Lower leg skin (tissue), 4 donors: ENCODE measurements around the gene ABCC5. TPM values are rescaled to one million over a fixed set of nuclear protein-coding genes. Genes with fewer than 3 reads are reported as not detected.
"Not testable (repeated sequence)": the region's sequence is repeated elsewhere in the genome, so short reads cannot be mapped to it uniquely, and the experiment has no call there.

Experiments used
- DNase-seq, 2 donors: peaks; one replicate each; pipeline ENCODE4 v3.0.0-alpha.2; 2019; ENCODE audit warnings: low spot score in 2 of 2
- H3K4me3 ChIP-seq: fragments of 200-600 bp; sonication (generic); 2 replicates; pipeline ENCODE4 v1.5.1; 2017; ENCODE audit warnings: mild to moderate bottlenecking, low read depth; ENCODE audit not compliant: poor library complexity, severe bottlenecking
- CTCF ChIP-seq, 3 donors: fragments of 450-650 bp; IDR thresholded peaks; one replicate each; pipeline ENCODE4 v1.5.1; 2016; ENCODE audit warnings: antibody characterized with exemption in 3 of 3, mild to moderate bottlenecking in 3 of 3, moderate library complexity in 2 of 3
- POLR2A ChIP-seq, 2 donors: fragments of 450-650 bp; IDR thresholded peaks; one replicate each; pipeline ENCODE4 v1.6.1; 2016 to 2017; ENCODE audit warnings: antibody characterized with exemption in 2 of 2, mild to moderate bottlenecking in 1 of 2, moderate library complexity in 1 of 2
- WGBS, 2 donors: methylation state at CpG; one replicate each; pipeline ENCODE4 v1.1.5; 2018; 5-methylcytosine and 5-hydroxymethylcytosine counted together
- intact Hi-C: fragments of 100-400 bp; cut with DNase I; formaldehyde crosslinking; loops from one replicate; pipeline ENCODE4 v1.15.0; 2023; ENCODE audit warnings: low total_unique reads
- microRNA counts, 2 donors: library from miRNA; unstranded; fragments of <30 nt; microRNA quantifications; one replicate each; lab custom pipeline; 2016
- microRNA-seq, 2 donors: library from miRNA; unstranded; fragments of <30 nt; microRNA quantifications; one replicate each; pipeline ENCODE4, GENCODE V29; 2016; ENCODE audit warnings: borderline replicate concordance in 2 of 2, borderline number of aligned reads in 1 of 2
- total RNA-seq, 4 donors: library from RNA; depleted of rRNA; stranded (reverse); fragments of >200 nt; gene quantifications; one replicate each; pipeline ENCODE4 v1.1.0, GENCODE V29; 2016

The ABCC5 gene
- total RNA-seq, 4 donors from 2014 or later, result 8.9 to 14.3 (median 11.9) TPM

GRCh38 chr3:183878071-183878470, 139.6 kb downstream of the ABCC5 start:
- no peak overlapping the region for H3K4me3 ChIP-seq
- WGBS, 2 donors, result 82 to 91% methylated on average over 8 of the region's 8 CpGs
- TF ChIP-seq POLR2A (IDR thresholded peaks at IDR 0.05), result no peak
- no peak for TF ChIP-seq CTCF (IDR thresholded peaks at IDR 0.05)
- DNase-seq, result peak; percentile 39 to 80
- intact Hi-C loops, result no loop called here

DNA sequence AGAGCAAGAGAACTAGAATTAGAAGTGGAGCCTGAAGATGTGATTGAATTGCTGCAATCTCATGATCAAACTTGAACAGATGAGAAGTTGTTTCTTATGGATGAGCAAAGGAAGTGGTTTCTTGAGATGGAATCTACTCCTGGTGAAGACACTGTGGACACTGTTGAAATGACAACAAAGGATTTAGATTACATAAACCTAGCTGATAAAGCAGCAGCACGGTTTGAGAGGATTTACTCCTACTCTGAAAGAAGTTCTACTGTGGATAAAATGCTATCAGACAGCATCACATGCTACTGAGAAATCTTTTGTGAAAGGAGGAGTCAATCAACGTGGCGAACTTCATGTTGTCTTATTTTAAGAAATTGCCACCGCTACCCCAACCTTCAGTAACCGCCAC, 140.5 kb downstream of the ABCC5 start:
- H3K4me3 ChIP-seq, intact Hi-C loops, DNase-seq: not testable (repeated sequence)
- WGBS, 2 donors, result 83 to 86% methylated on average over 5 of the region's 5 CpGs

DNA sequence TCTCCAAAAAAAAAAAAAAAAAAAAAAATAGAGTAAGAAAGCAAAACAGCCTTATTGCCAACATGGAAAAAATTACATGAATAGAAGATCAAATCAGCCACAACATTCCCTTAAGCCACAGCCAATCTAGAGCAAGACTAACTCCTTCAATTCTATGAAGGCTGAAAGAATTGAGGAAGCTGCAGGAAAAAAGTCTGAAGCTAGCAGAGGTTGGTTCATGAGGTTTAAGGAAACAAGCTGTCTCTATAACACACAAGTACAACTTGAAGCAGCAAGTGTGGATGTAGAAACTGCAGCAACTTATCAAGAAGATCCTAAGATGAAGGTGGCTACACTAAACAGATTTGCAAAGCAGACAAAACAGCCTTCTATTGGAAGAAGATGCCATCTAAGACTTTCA, 142.3 kb downstream of the ABCC5 start:
- TF ChIP-seq POLR2A (IDR thresholded peaks at IDR 0.05) (no peak), CTCF (IDR thresholded peaks at IDR 0.05) (no peak)
- H3K4me3 ChIP-seq, result no peak overlapping the region
- no peak for DNase-seq
- intact Hi-C loops, result no loop called here

- no peak for TF ChIP-seq POLR2A (IDR thresholded peaks at IDR 0.05)
- TF ChIP-seq CTCF (IDR thresholded peaks at IDR 0.05), result no peak
- no peak overlapping the region for H3K4me3 ChIP-seq
- no peak for DNase-seq
- intact Hi-C loops, result no loop called here
- 91 to 97% methylated on average over 3 of the region's 3 CpGs for WGBS, 2 donors
Measured at GRCh38 chr3:183873914-183874313, 143.8 kb downstream of the ABCC5 start.

GRCh38 chr3:183871541-183871940, 146.1 kb downstream of the ABCC5 start:
- TF ChIP-seq POLR2A (IDR thresholded peaks at IDR 0.05) (no peak), CTCF (IDR thresholded peaks at IDR 0.05) (no peak)
- intact Hi-C loops, result no loop called here
- DNase-seq, result no peak
- WGBS, 2 donors, result 49 to 69% methylated on average over 2 of the region's 2 CpGs
- H3K4me3 ChIP-seq, result no peak overlapping the region

DNA sequence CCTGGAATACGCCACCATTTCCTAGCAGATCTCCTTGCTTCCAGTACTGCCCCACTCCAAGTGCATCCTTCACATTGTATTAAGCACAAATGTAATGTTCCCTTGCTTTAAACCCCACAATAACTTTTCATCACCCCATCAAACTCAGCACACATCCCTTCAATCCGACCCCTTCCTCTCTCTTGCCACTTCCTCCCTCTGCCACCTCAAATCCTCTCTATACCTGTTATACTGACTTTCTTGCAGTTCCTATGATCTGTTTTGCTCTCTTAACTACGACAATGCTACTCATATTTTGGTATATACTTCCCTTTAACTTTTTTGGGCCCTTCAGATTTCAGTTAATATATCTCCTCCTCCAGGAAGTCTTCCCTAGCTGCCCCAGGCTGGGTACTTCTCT, 147.1 kb downstream of the ABCC5 start:
- 89 to 96% methylated on average over 3 of the region's 3 CpGs for WGBS, 2 donors

More for the DNA sequence above, 147.1 kb downstream of the ABCC5 start:
- DNase-seq, result no peak
- no peak for TF ChIP-seq POLR2A (IDR thresholded peaks at IDR 0.05)
- TF ChIP-seq CTCF (IDR thresholded peaks at IDR 0.05), result no peak
- intact Hi-C loops, result no loop called here
- no peak overlapping the region for H3K4me3 ChIP-seq

MicroRNAs encoded within 50 kb of the gene (microRNA counts, 767-probe panel; counts per million panel counts)
- 0 to 358 counts per million in 2 donors for microRNA hsa-miR-4448 (lab: Ali Mortazavi, UCI)

Small RNAs within 50 kb of the gene (microRNA-seq; reads per million reads assigned to microRNA genes)
- gene MIR4448, result 0 reads per million in 2 donors

Other genes starting within 250 kb of the ABCC5 start
- 10 to 100 TPM in 2 of 4 donors, 1 to 10 TPM in 2; 2.6 to 19.2 (median 11.7) TPM for gene MAP6D1, start 192.3 kb downstream of the ABCC5 start, total RNA-seq
- gene PARL, start 133.0 kb downstream of the ABCC5 start, total RNA-seq, result 10 to 100 TPM; 19.5 to 40.5 (median 22.3) TPM
- not detected for gene HTR3D, start 13.9 kb upstream of the ABCC5 start, total RNA-seq
- not detected for gene HTR3C, start 35.2 kb upstream of the ABCC5 start, total RNA-seq
- gene HTR3E, start 79.2 kb upstream of the ABCC5 start, total RNA-seq, result not detected
- gene EIF2B5, start 117.5 kb upstream of the ABCC5 start, total RNA-seq, result 10 to 100 TPM; 36.5 to 52.5 (median 40.1) TPM
- gene DVL3, start 137.5 kb upstream of the ABCC5 start, total RNA-seq, result 10 to 100 TPM; 37.9 to 81.9 (median 42.4) TPM
- 100 to 1,000 TPM; 109 to 168 (median 122) TPM for gene AP2M1, start 157.0 kb upstream of the ABCC5 start, total RNA-seq
- gene ABCF3, start 168.3 kb upstream of the ABCC5 start, total RNA-seq, result 10 to 100 TPM; 47.6 to 62.9 (median 53.6) TPM
- gene VWA5B2, start 211.7 kb upstream of the ABCC5 start, total RNA-seq, result not detected
- 10 to 100 TPM; 41.7 to 53.6 (median 46.2) TPM for gene ALG3, start 231.1 kb upstream of the ABCC5 start, total RNA-seq
- gene EEF1AKMT4, start 231.8 kb upstream of the ABCC5 start, total RNA-seq, result 1 to 10 TPM; 4.3 to 7.7 (median 6.1) TPM
- not detected for gene CAMK2N2, start 243.7 kb upstream of the ABCC5 start, total RNA-seq